HG03558 (cell line): ENCODE results near the gene CELF2.

Experiments used
- ATAC-seq: cut with Tn5 transposase; IDR thresholded peaks from one replicate; pipeline ENCODE4 v1.9.1; 2021; ENCODE audit warnings: moderate number of reproducible peaks; ENCODE audit not compliant: unreplicated experiment; ENCODE audit errors: extremely low read depth

CELF2 gene

GRCh38 chr10:11019724-11020547 is 2.3 kb downstream of the CELF2 start:
- ATAC-seq, result no peak

GRCh38 chr10:11020548-11020942 is 2.9 kb downstream of the CELF2 start:
- ATAC-seq, result no peak

- no peak for ATAC-seq
Measured at GRCh38 chr10:11022213-11022612, 4.5 kb downstream of the CELF2 start.

GRCh38 chr10:11023009-11023953 is 5.6 kb downstream of the CELF2 start:
- ATAC-seq, result no peak

- ATAC-seq, result no peak
Measured at GRCh38 chr10:11024596-11024995, 6.9 kb downstream of the CELF2 start.

- ATAC-seq, result no peak
Measured at GRCh38 chr10:11025978-11026377, 8.3 kb downstream of the CELF2 start.

- no peak for ATAC-seq
Measured at GRCh38 chr10:11026773-11027172, 9.1 kb downstream of the CELF2 start.

GRCh38 chr10:11034762-11035161 is 17.1 kb downstream of the CELF2 start:
- no peak for ATAC-seq

GRCh38 chr10:11035301-11035991 is 17.8 kb downstream of the CELF2 start:
- no peak for ATAC-seq

GRCh38 chr10:11036424-11037011 is 18.8 kb downstream of the CELF2 start:
- ATAC-seq, result no peak

- no peak for ATAC-seq
Measured at GRCh38 chr10:11037991-11038390, 20.3 kb downstream of the CELF2 start.

GRCh38 chr10:11042357-11042756 is 24.7 kb downstream of the CELF2 start:
- ATAC-seq, result no peak

GRCh38 chr10:11043039-11043438 is 25.4 kb downstream of the CELF2 start:
- no peak for ATAC-seq

GRCh38 chr10:11043446-11044127 is 25.9 kb downstream of the CELF2 start:
- no peak for ATAC-seq

GRCh38 chr10:11045487-11045886 is 27.8 kb downstream of the CELF2 start:
- no peak for ATAC-seq

GRCh38 chr10:11045995-11046775 is 28.5 kb downstream of the CELF2 start:
- no peak for ATAC-seq

GRCh38 chr10:11046776-11047160 is 29.1 kb downstream of the CELF2 start:
- ATAC-seq, result no peak

- ATAC-seq, result no peak
Measured at GRCh38 chr10:11048707-11049278, 31.1 kb downstream of the CELF2 start.

GRCh38 chr10:11049806-11050205 is 32.1 kb downstream of the CELF2 start:
- ATAC-seq, result no peak
